CD4-positive, alpha-beta T cell (primary cell): Measurements from ENCODE around the gene FAM131A. TPM values are rescaled to one million over a fixed set of nuclear protein-coding genes. Genes with fewer than 3 reads are reported as not detected.
"Not testable (repeated sequence)": the region's sequence is repeated elsewhere in the genome, so short reads cannot be mapped to it uniquely, and the experiment has no call there.

ENCODE experiments used
- ATAC-seq: fragments of 200-7000 bp; cut with Tn5 transposase; one replicate; pipeline ENCODE4 v1.10.0; 2022; ENCODE audit warnings: mild to moderate bottlenecking; ENCODE audit not compliant: poor library complexity
- CTCF ChIA-PET: fragments of 350-600 bp; sonication (Branson Sonifier 250); formaldehyde crosslinking; loops from one replicate; lab custom pipeline; 2021; ENCODE audit warnings: antibody characterized with exemption, inconsistent platforms; lab: Charles Lee
- POLR2A ChIA-PET: fragments of 350-600 bp; sonication (Branson Sonifier 250); formaldehyde crosslinking; loops from one replicate; lab custom pipeline; 2021; ENCODE audit warnings: antibody characterized with exemption, inconsistent platforms; lab: Charles Lee
- DNase-seq, 14 experiments: peaks; one replicate each; pipeline ENCODE4 v3.0.0-alpha.2; 2013 to 2020; ENCODE audit warnings: mixed read lengths in 2 of 14
- H3K27ac ChIP-seq, 2 donors: one replicate each; pipeline versions ENCODE4 v1.5.1 to v1.7.0; 2013; ENCODE audit warnings: low read length in 2 of 2, low read depth in 1 of 2, mild to moderate bottlenecking in 1 of 2
- H3K27me3 ChIP-seq, 2 experiments: 1 replicate in 1 of 2; 2 replicates in 1 of 2; pipeline versions ENCODE4 v1.6.1 to v1.7.0; 2013; ENCODE audit warnings: low read length in 2 of 2, control low read depth in 1 of 2, mild to moderate bottlenecking in 1 of 2, moderate library complexity in 1 of 2; ENCODE audit not compliant: insufficient read depth in 2 of 2, control insufficient read depth in 1 of 2
- H3K36me3 ChIP-seq: one replicate; pipeline ENCODE4 v1.6.1; 2013; ENCODE audit warnings: low read length, control low read depth; ENCODE audit not compliant: insufficient read depth
- H3K4me1 ChIP-seq: one replicate; pipeline ENCODE4 v1.6.1; 2013; ENCODE audit warnings: low read length, control low read depth; ENCODE audit not compliant: insufficient read depth
- H3K4me3 ChIP-seq: one replicate; pipeline ENCODE4 v1.5.1; 2013; ENCODE audit warnings: mild to moderate bottlenecking, low read length, moderate library complexity
- H3K9me3 ChIP-seq, 2 experiments: 1 replicate in 1 of 2; 2 replicates in 1 of 2; pipeline versions ENCODE4 v1.6.1 to v1.7.0; 2013; ENCODE audit warnings: low read length in 2 of 2, mild to moderate bottlenecking in 2 of 2, control low read depth in 1 of 2, moderate library complexity in 1 of 2; ENCODE audit not compliant: control insufficient read depth in 1 of 2, insufficient read depth in 1 of 2
- H3K27ac Mint-ChIP-seq: one replicate; pipeline ENCODE4 v1.8.0; 2020; ENCODE audit warnings: mixed read lengths
- H3K27me3 Mint-ChIP-seq: one replicate; pipeline ENCODE4 v1.8.0; 2021; ENCODE audit warnings: mixed read lengths
- H3K36me3 Mint-ChIP-seq: one replicate; pipeline ENCODE4 v1.8.0; 2021; ENCODE audit warnings: low read depth, mixed read lengths
- H3K4me1 Mint-ChIP-seq: one replicate; pipeline ENCODE4 v1.8.0; 2021; ENCODE audit warnings: low read depth, mixed read lengths
- H3K4me3 Mint-ChIP-seq: one replicate; pipeline ENCODE4 v1.8.0; 2020; ENCODE audit warnings: mild to moderate bottlenecking, mixed read lengths
- H3K9me3 Mint-ChIP-seq: one replicate; pipeline ENCODE4 v1.8.0; 2020; ENCODE audit warnings: mixed read lengths
- intact Hi-C, 2 experiments: fragments of 100-400 bp; cut with DNase I in 1 of 2; cut with micrococcal nuclease in 1 of 2; formaldehyde crosslinking; loops; one replicate each; pipeline versions ENCODE4 v1.15.1 to v1.9.0; 2023 to 2025; cut with DNase I, micrococcal nuclease
- total RNA-seq, 174 experiments: library from RNA in 2 of 174; stranded (reverse) in 2 of 174; gene quantifications; one replicate each; pipeline ENCODE4 v1.2.3 and lab custom pipeline; 2021 to 2026
- TF ChIP-seq, protein P1 (sequence below): fragments of 200-600 bp; IDR thresholded peaks from one replicate; pipeline ENCODE4 v1.8.0; 2022; ENCODE audit warnings: antibody characterized with exemption, mild to moderate bottlenecking

The FAM131A gene
- total RNA-seq, 2 experiments from 2014 or later, result 10.4 to 11.0 TPM

DNA sequence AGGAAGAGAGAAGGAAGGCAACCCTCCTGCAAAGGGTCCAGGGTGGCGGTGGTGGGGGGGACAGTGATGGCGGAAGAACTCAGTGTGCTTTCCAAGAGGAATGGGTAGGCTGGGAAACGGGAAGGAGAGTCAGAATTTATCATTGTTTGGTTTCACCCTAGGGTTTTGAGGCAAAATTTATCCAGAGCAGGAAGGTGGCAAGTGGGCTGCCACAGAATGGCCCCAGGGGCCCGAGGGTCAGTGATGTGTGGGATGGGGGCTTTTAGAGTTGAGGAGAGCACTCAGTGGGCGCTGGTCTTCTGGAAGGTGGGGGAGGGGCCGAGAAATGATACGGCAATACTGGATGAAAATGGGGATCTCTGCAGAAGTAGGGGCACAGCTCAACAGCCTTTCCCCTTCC, 581 bp downstream of the FAM131A start:
- Histone ChIP-seq H3K4me1 (peaks cover 38% of the 10 kb centered on the region), H3K27ac (no peak overlapping the region), H3K9me3 (no peaks in the 10 kb centered on the region), H3K36me3 (peaks cover 31% of the 10 kb centered on the region), H3K27me3 (no peaks in the 10 kb centered on the region), H3K4me3 (no peak overlapping the region)
- Mint-ChIP-seq H3K4me3 (peak overlapping the region; percentile 68), H3K4me1 (peaks cover 34% of the 10 kb centered on the region), H3K9me3 (no peaks in the 10 kb centered on the region), H3K36me3 (peaks cover 35% of the 10 kb centered on the region), H3K27me3 (no peaks in the 10 kb centered on the region), H3K27ac (no peak overlapping the region)
- TF ChIP-seq, protein P1, sequence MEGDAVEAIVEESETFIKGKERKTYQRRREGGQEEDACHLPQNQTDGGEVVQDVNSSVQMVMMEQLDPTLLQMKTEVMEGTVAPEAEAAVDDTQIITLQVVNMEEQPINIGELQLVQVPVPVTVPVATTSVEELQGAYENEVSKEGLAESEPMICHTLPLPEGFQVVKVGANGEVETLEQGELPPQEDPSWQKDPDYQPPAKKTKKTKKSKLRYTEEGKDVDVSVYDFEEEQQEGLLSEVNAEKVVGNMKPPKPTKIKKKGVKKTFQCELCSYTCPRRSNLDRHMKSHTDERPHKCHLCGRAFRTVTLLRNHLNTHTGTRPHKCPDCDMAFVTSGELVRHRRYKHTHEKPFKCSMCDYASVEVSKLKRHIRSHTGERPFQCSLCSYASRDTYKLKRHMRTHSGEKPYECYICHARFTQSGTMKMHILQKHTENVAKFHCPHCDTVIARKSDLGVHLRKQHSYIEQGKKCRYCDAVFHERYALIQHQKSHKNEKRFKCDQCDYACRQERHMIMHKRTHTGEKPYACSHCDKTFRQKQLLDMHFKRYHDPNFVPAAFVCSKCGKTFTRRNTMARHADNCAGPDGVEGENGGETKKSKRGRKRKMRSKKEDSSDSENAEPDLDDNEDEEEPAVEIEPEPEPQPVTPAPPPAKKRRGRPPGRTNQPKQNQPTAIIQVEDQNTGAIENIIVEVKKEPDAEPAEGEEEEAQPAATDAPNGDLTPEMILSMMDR, result no peak
- ChIA-PET CTCF (interaction anchor here (1.3 kb wide), 1 partner anchor 16 kb away, joined by 3 read pairs; no protein-coding TSS in a partner anchor), POLR2A (interaction anchor here (0.7 to 1.9 kb wide), 4 partner anchors 9 to 88 kb away, joined by 3 to 6 read pairs (median 4); partner anchors contain the start of genes CLCN2, EEF1AKMT4 and POLR2H)
- intact Hi-C loops, result loop anchor here in 1 of 2 experiments (2.0 kb wide), 1 partner anchor 23 kb away; the partner anchor contains the start of genes CLCN2 and POLR2H
- DNase-seq (no peak), ATAC-seq (no peak)

DNA sequence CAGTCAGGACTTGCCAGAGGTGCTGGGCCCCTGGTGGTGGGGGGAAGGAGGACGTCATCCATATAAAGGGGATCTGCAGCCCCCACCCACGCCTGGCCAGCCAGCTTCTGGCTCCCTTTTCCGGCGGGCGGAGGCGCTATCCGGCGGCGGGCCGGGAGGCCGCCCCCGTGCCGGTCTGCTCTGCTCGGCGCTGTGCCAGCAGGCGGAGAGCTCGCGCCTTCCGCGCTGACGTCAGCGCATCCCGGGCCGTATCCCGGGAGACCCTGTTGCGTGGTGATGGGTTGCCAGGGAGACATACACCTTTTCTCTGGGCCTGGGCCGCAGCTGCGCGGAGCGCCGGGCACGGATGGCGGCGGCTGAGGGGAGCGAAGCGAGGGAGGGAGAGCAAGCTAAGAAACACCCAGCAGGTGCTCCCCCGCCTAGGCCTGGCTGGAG, 1.1 kb downstream of the FAM131A start:
- TF ChIP-seq, protein P1, result no peak
- ChIA-PET POLR2A (interaction anchor here (1.9 kb wide), 1 partner anchor 23 kb away, joined by 6 read pairs; the partner anchor contains the start of genes CLCN2 and POLR2H), CTCF (interaction anchor here (1.3 kb wide), 1 partner anchor 16 kb away, joined by 3 read pairs; no protein-coding TSS in a partner anchor)
- no peak overlapping the region for H3K4me3 ChIP-seq
- ATAC-seq (no peak), DNase-seq (peak in 4 of 14 experiments; percentile 23 to 55 (median 40))
- no peaks in the 10 kb centered on the region for H3K27me3 Mint-ChIP-seq
- peaks cover 28% of the 10 kb centered on the region for H3K36me3 ChIP-seq
- peaks cover 34% of the 10 kb centered on the region for H3K4me1 Mint-ChIP-seq
- intact Hi-C loops, result no loop called here
- no peaks in the 10 kb centered on the region for H3K9me3 ChIP-seq
- H3K27ac ChIP-seq, result no peak overlapping the region
- H3K27me3 ChIP-seq, result no peaks in the 10 kb centered on the region
- peak overlapping the region; percentile 45 for H3K4me3 Mint-ChIP-seq
- H3K9me3 Mint-ChIP-seq, result no peaks in the 10 kb centered on the region
- peaks cover 32% of the 10 kb centered on the region for H3K36me3 Mint-ChIP-seq
- no peak overlapping the region for H3K27ac Mint-ChIP-seq
- H3K4me1 ChIP-seq, result peaks cover 38% of the 10 kb centered on the region

DNA sequence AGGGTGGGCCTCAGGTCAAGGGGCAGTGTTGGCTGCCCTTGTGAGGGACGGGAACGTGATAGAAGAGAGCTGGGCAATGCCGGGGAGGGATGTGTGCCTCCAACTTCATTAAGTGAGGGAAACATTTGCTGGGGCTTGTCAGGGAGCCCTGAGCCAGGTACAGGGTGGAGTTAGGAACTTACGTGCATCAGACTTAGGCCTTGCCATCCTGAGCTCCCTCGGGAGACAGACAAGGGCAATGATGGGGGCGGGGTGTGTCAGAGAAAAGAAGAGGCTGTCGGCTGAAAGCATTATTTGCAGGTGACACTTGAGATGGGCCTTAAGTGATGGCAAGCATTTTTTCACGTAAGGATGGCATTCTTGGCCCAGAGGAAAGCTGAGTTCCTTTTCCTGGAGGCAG, 1.6 kb downstream of the FAM131A start:
- H3K36me3 ChIP-seq, result peaks cover 24% of the 10 kb centered on the region
- H3K4me1 Mint-ChIP-seq, result peaks cover 32% of the 10 kb centered on the region
- H3K9me3 ChIP-seq, result no peaks in the 10 kb centered on the region
- ATAC-seq (no peak), DNase-seq (no peak)
- no peaks in the 10 kb centered on the region for H3K27me3 ChIP-seq
- H3K27ac ChIP-seq, result no peak overlapping the region
- ChIA-PET CTCF (no interaction called here), POLR2A (interaction anchor here (1.9 kb wide), 1 partner anchor 23 kb away, joined by 6 read pairs; the partner anchor contains the start of genes CLCN2 and POLR2H)
- no peak overlapping the region for H3K27ac Mint-ChIP-seq
- H3K36me3 Mint-ChIP-seq, result peaks cover 30% of the 10 kb centered on the region
- H3K4me3 Mint-ChIP-seq, result peak overlapping the region; percentile 45
- no peaks in the 10 kb centered on the region for H3K9me3 Mint-ChIP-seq
- no peaks in the 10 kb centered on the region for H3K27me3 Mint-ChIP-seq
- TF ChIP-seq, protein P1, result no peak
- intact Hi-C loops, result no loop called here
- no peak overlapping the region for H3K4me3 ChIP-seq
- peaks cover 38% of the 10 kb centered on the region for H3K4me1 ChIP-seq

DNA sequence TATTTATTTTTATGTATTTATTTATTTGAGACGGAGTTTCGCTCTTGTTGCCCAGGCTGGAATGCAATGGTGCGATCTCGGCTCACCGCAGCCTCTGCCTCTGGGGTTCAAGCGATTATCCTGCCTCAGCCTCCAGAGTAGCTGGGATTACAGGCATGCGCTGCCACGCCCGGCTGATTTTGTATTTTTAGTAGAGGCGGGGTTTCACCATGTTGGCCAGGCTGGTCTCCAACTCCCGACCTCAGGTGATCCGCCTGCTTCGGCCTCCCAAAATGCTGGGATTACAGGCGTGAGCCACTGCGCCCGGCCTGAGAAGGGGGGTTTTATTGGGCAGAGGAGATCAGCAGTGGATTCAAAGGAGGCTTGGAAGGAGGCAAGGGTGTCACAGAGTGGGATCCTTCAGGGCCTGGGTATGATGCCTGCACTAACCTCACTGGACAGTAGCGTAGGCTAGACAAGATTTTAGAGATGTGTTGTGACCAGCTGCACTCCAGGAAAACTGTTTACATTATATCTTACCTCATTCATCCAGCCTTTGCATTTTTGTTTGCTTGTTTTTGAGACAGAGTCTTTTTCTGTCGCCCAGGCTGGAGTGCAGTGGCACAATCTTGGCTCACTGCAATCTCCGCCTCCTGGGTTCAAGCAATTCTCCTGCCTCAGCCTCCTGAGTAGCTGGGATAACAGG, 2.2 kb downstream of the FAM131A start:
- POLR2A ChIA-PET, result interaction anchor here (1.9 kb wide), 1 partner anchor 22 kb away, joined by 6 read pairs; the partner anchor contains the start of genes CLCN2 and POLR2H
- CTCF ChIA-PET, result not testable (repeated sequence)
- peaks cover 30% of the 10 kb centered on the region for H3K4me1 Mint-ChIP-seq

More for the DNA sequence above, 2.2 kb downstream of the FAM131A start:
- H3K27ac Mint-ChIP-seq, H3K27ac ChIP-seq, H3K27me3 Mint-ChIP-seq, DNase-seq, H3K4me3 Mint-ChIP-seq, ATAC-seq, H3K9me3 Mint-ChIP-seq, H3K4me3 ChIP-seq, H3K27me3 ChIP-seq, intact Hi-C loops, H3K9me3 ChIP-seq: not testable (repeated sequence)
- peaks cover 24% of the 10 kb centered on the region for H3K36me3 Mint-ChIP-seq
- peaks cover 38% of the 10 kb centered on the region for H3K4me1 ChIP-seq
- H3K36me3 ChIP-seq, result peaks cover 18% of the 10 kb centered on the region
